D341Med (cell line): Measurements from ENCODE around the gene CYP4F11.
"Not testable (repeated sequence)": the region's sequence is repeated elsewhere in the genome, so short reads cannot be mapped to it uniquely, and the experiment has no call there.

Experiments used
- DNase-seq: peaks from one replicate; pipeline ENCODE4 v3.0.0; 2012; ENCODE audit warnings: low spot score

CYP4F11 gene

GRCh38 chr19:15922021-15922420, 12.3 kb downstream of the CYP4F11 start:
- no peak for DNase-seq

GRCh38 chr19:15919243-15919642, 15.1 kb downstream of the CYP4F11 start:
- no peak for DNase-seq

GRCh38 chr19:15915109-15915508, 19.2 kb downstream of the CYP4F11 start:
- no peak for DNase-seq

GRCh38 chr19:15913830-15914229, 20.5 kb downstream of the CYP4F11 start:
- DNase-seq, result no peak

- no peak for DNase-seq
Observed at GRCh38 chr19:15913384-15913783, 20.9 kb downstream of the CYP4F11 start.

GRCh38 chr19:15911599-15912235, 22.6 kb downstream of the CYP4F11 start:
- peak; percentile 54 for DNase-seq

- DNase-seq, result no peak
Observed at GRCh38 chr19:15905026-15905425, 29.3 kb downstream of the CYP4F11 start.

- DNase-seq, result not testable (repeated sequence)
Observed at GRCh38 chr19:15902898-15903297, 31.4 kb downstream of the CYP4F11 start.

- no peak for DNase-seq
Observed at GRCh38 chr19:15902254-15902653, 32.1 kb downstream of the CYP4F11 start.

GRCh38 chr19:15900504-15900903, 33.8 kb downstream of the CYP4F11 start:
- no peak for DNase-seq

- DNase-seq, result not testable (repeated sequence)
Observed at GRCh38 chr19:15900032-15900431, 34.3 kb downstream of the CYP4F11 start.

- not testable (repeated sequence) for DNase-seq
Observed at GRCh38 chr19:15899561-15899960, 34.8 kb downstream of the CYP4F11 start.

- no peak for DNase-seq
Observed at GRCh38 chr19:15897738-15898276, 36.5 kb downstream of the CYP4F11 start, which contains the start of gene CYP4F2. TSS of gene CYP4F2 (minus strand) at chr19:15898074. CDS start at chr19:15897611, 463 bp downstream.

- DNase-seq, result no peak
Observed at GRCh38 chr19:15897026-15897737, 37.1 kb downstream of the CYP4F11 start.

GRCh38 chr19:15895876-15896430, 38.4 kb downstream of the CYP4F11 start:
- DNase-seq, result no peak

GRCh38 chr19:15894359-15894758, 40.0 kb downstream of the CYP4F11 start:
- DNase-seq, result no peak

- DNase-seq, result no peak
Observed at GRCh38 chr19:15893477-15893876, 40.9 kb downstream of the CYP4F11 start.

- DNase-seq, result no peak
Observed at GRCh38 chr19:15892012-15892411, 42.3 kb downstream of the CYP4F11 start.

- DNase-seq, result no peak
Observed at GRCh38 chr19:15891434-15891833, 42.9 kb downstream of the CYP4F11 start.

GRCh38 chr19:15889339-15889738, 45.0 kb downstream of the CYP4F11 start:
- DNase-seq, result not testable (repeated sequence)

GRCh38 chr19:15885919-15886318, 48.4 kb downstream of the CYP4F11 start:
- DNase-seq, result no peak

- DNase-seq, result no peak
Observed at GRCh38 chr19:15885167-15885566, 49.2 kb downstream of the CYP4F11 start.

- not testable (repeated sequence) for DNase-seq
Observed at GRCh38 chr19:15883329-15883728, 51.0 kb downstream of the CYP4F11 start.
